Ishikawa (cell line): ENCODE measurements around the gene WNK3.

Experiments used
- CEBPB ChIP-seq: IDR thresholded peaks from 2 replicates; pipeline ENCODE4 v1.6.1; 2012
- CREB1 ChIP-seq: IDR thresholded peaks from 2 replicates; pipeline ENCODE4 v1.6.1; 2012; ENCODE audit warnings: low read depth
- EP300 ChIP-seq: IDR thresholded peaks from 2 replicates; pipeline ENCODE4 v1.6.1; 2012; ENCODE audit warnings: borderline replicate concordance
- FOXM1 ChIP-seq: IDR thresholded peaks from 2 replicates; pipeline ENCODE4 v1.6.1; 2012; ENCODE audit warnings: low read depth, borderline replicate concordance
- NFIC ChIP-seq: IDR thresholded peaks from 2 replicates; pipeline ENCODE4 v1.6.1; 2012
- RAD21 ChIP-seq: IDR thresholded peaks from 2 replicates; pipeline ENCODE4 v1.6.1; 2012; ENCODE audit warnings: low read depth
- TAF1 ChIP-seq: IDR thresholded peaks from 2 replicates; pipeline ENCODE4 v1.6.1; 2012; ENCODE audit warnings: low read depth, mild to moderate bottlenecking
- TCF12 ChIP-seq: IDR thresholded peaks from 2 replicates; pipeline ENCODE4 v1.6.1; 2012; ENCODE audit warnings: low read depth
- TEAD4 ChIP-seq: IDR thresholded peaks from 2 replicates; pipeline ENCODE4 v1.6.1; 2012
- YY1 ChIP-seq: IDR thresholded peaks from 2 replicates; pipeline ENCODE4 v1.6.1; 2012; ENCODE audit warnings: low read depth
- TF ChIP-seq, protein P1 (sequence below): IDR thresholded peaks from 2 replicates; pipeline ENCODE4 v1.6.1; 2012; ENCODE audit warnings: low read depth, mild to moderate bottlenecking
- TF ChIP-seq, protein P2 (sequence below): IDR thresholded peaks from 2 replicates; pipeline ENCODE4 v1.6.1; 2012

GRCh38 chrX:54281676-54282075 is 76.2 kb downstream of the WNK3 start:
- TF ChIP-seq CEBPB (no peak), TCF12 (no peak), CREB1 (no peak), YY1 (no peak), TEAD4 (no peak), NFIC (no peak), TAF1 (no peak), EP300 (no peak), RAD21 (no peak), FOXM1 (no peak)
- TF ChIP-seq, protein P1, sequence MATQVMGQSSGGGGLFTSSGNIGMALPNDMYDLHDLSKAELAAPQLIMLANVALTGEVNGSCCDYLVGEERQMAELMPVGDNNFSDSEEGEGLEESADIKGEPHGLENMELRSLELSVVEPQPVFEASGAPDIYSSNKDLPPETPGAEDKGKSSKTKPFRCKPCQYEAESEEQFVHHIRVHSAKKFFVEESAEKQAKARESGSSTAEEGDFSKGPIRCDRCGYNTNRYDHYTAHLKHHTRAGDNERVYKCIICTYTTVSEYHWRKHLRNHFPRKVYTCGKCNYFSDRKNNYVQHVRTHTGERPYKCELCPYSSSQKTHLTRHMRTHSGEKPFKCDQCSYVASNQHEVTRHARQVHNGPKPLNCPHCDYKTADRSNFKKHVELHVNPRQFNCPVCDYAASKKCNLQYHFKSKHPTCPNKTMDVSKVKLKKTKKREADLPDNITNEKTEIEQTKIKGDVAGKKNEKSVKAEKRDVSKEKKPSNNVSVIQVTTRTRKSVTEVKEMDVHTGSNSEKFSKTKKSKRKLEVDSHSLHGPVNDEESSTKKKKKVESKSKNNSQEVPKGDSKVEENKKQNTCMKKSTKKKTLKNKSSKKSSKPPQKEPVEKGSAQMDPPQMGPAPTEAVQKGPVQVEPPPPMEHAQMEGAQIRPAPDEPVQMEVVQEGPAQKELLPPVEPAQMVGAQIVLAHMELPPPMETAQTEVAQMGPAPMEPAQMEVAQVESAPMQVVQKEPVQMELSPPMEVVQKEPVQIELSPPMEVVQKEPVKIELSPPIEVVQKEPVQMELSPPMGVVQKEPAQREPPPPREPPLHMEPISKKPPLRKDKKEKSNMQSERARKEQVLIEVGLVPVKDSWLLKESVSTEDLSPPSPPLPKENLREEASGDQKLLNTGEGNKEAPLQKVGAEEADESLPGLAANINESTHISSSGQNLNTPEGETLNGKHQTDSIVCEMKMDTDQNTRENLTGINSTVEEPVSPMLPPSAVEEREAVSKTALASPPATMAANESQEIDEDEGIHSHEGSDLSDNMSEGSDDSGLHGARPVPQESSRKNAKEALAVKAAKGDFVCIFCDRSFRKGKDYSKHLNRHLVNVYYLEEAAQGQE: no peak
- TF ChIP-seq, protein P2, sequence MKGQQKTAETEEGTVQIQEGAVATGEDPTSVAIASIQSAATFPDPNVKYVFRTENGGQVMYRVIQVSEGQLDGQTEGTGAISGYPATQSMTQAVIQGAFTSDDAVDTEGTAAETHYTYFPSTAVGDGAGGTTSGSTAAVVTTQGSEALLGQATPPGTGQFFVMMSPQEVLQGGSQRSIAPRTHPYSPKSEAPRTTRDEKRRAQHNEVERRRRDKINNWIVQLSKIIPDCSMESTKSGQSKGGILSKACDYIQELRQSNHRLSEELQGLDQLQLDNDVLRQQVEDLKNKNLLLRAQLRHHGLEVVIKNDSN: no peak
